ENCODE measurements around the gene RBM34.
"Not testable (repeated sequence)": the region's sequence is repeated elsewhere in the genome, so short reads cannot be mapped to it uniquely, and the experiment has no call there.

Gene RBM34

GRCh38 chr1:235111107-235111506 lies 49.9 kb downstream of the RBM34 start:
- DNase-seq = no peak

GRCh38 chr1:235108876-235109275 lies 52.2 kb downstream of the RBM34 start:
- peak; percentile 16 for DNase-seq

- peak; percentile 17 to 25 for DNase-seq
Observed at GRCh38 chr1:235108185-235108593, 52.9 kb downstream of the RBM34 start.

GRCh38 chr1:235107368-235108184 lies 53.5 kb downstream of the RBM34 start:
- DNase-seq = peak; percentile 21 to 26

GRCh38 chr1:235106457-235106856 lies 54.6 kb downstream of the RBM34 start:
- DNase-seq = peak; percentile 14 to 18

- peak in 1 of 2 experiments; percentile 30 for DNase-seq
Observed at GRCh38 chr1:235105051-235106043, 55.7 kb downstream of the RBM34 start.

- DNase-seq = no peak
Observed at GRCh38 chr1:235102993-235103411, 58.0 kb downstream of the RBM34 start.

GRCh38 chr1:235102259-235102582 lies 58.8 kb downstream of the RBM34 start:
- DNase-seq = no peak

- DNase-seq = no peak
Observed at GRCh38 chr1:235101558-235102258, 59.3 kb downstream of the RBM34 start.

- no peak for DNase-seq
Observed at GRCh38 chr1:235100194-235100772, 60.8 kb downstream of the RBM34 start.

- no peak for DNase-seq
Observed at GRCh38 chr1:235098991-235099390, 62.1 kb downstream of the RBM34 start.

GRCh38 chr1:235098547-235098946 lies 62.5 kb downstream of the RBM34 start:
- DNase-seq = no peak

GRCh38 chr1:235097501-235097900 lies 63.5 kb downstream of the RBM34 start:
- not testable (repeated sequence) for DNase-seq

- no peak for DNase-seq
Observed at GRCh38 chr1:235095938-235096562, 65.0 kb downstream of the RBM34 start.

- peak; percentile 93 for DNase-seq
Observed at GRCh38 chr1:235093696-235094592, 67.1 kb downstream of the RBM34 start.

GRCh38 chr1:235093013-235093695 lies 67.9 kb downstream of the RBM34 start:
- peak in 1 of 2 experiments; percentile 24 for DNase-seq

- not testable (repeated sequence) for DNase-seq
Observed at GRCh38 chr1:235092415-235092814, 68.6 kb downstream of the RBM34 start.

GRCh38 chr1:235092045-235092406 lies 69.0 kb downstream of the RBM34 start:
- not testable (repeated sequence) for DNase-seq

GRCh38 chr1:235091319-235092044 lies 69.6 kb downstream of the RBM34 start:
- DNase-seq = not testable (repeated sequence)
